Pancreas (tissue), 10 donors: ENCODE data around the gene KIAA1549. TPM values are rescaled to one million over a fixed set of nuclear protein-coding genes. Genes with fewer than 3 reads are reported as not detected.

ENCODE experiments used
- ATAC-seq, 4 donors: fragments of 200-7000 bp; cut with Tn5 transposase; one replicate each; pipeline versions ENCODE4 v1.8.0 to v1.9.1; 2020; ENCODE audit warnings: mild to moderate bottlenecking in 4 of 4, moderate library complexity in 4 of 4
- DNase-seq, 6 donors: peaks; one replicate each; pipeline ENCODE4 v3.0.0-alpha.2; 2020
- FAIRE-seq: peaks from 2 replicates; lab custom pipeline; 2012; peaks lifted over from hg19 to GRCh38; lab: Jason Lieb, UNC
- H3K27ac ChIP-seq, 4 donors: fragments of 200-600 bp; sonication (generic); 1 replicate in 3 of 4; 2 replicates in 1 of 4; pipeline versions ENCODE4 v1.5.0 to v1.8.0; 2020
- H3K27me3 ChIP-seq, 4 donors: fragments of 200-600 bp; one replicate each; pipeline ENCODE4 v1.8.0; 2021
- H3K36me3 ChIP-seq, 3 donors: fragments of 200-600 bp; sonication (generic) in 1 of 3; one replicate each; pipeline versions ENCODE4 v1.5.0 to v1.8.0; 2020 to 2021
- H3K4me1 ChIP-seq, 3 donors: fragments of 200-600 bp; one replicate each; pipeline ENCODE4 v1.8.0; 2021
- H3K4me3 ChIP-seq, 4 donors: fragments of 200-600 bp; sonication (generic) in 2 of 4; one replicate each; pipeline versions ENCODE4 v1.5.0 to v1.8.0; 2020 to 2021
- H3K9me3 ChIP-seq, 4 donors: fragments of 200-600 bp; one replicate each; pipeline ENCODE4 v1.8.0; 2021
- WGBS, 2 donors: extraction: QIAGEN DNeasy Blood & Tissue Kit; methylation state at CpG; one replicate each; pipeline ENCODE4 v1.1.7; 2013; 5-methylcytosine and 5-hydroxymethylcytosine counted together
- intact Hi-C, 3 donors: fragments of 100-400 bp; cut with DNase I; formaldehyde crosslinking; loops; one replicate each; pipeline versions ENCODE4 v1.11.1 to v1.14.2; 2022
- polyA plus RNA-seq, 2 donors: library from polyadenylated mRNA; stranded (reverse); fragments of 200-250 nt; gene quantifications; one replicate each; pipeline ENCODE4 v1.2.3, GENCODE V29; 2013
- total RNA-seq, 6 donors: library from RNA; stranded (reverse); fragmentation: NEBNext Ultra II Directional in 4 of 6; extraction: Animal tissue kit (Norgen Biotek cat#: 25700) in 4 of 6; gene quantifications; one replicate each; pipeline versions ENCODE4 v1.2.1 to v1.2.4, GENCODE V29; 2021 to 2023
- TF ChIP-seq, protein P1 (sequence below), 4 donors: fragments of 200-600 bp; sonication (generic) in 3 of 4; IDR thresholded peaks; one replicate each; pipeline versions ENCODE4 v1.5.0 to v1.8.0; 2021; ENCODE audit warnings: antibody characterized with exemption in 4 of 4
- donor health status: healthy with polysubstance abuse.
- donor health status: DM: no; HTN: no; CAD: no; lungs with moderate emphysema.
- donor health status: DM: no; HTN: no; CAD: no.
- donor health status: control.
- donor health status: control.
- donor health status: Bipolar disorder and iron deficiency.
- donor health status: DM: yes; HTN: yes; CAD: no.
- donor health status: DM: no; HTN: no; CAD: no.
- donor health status: DM: no; HTN: no; CAD: no.
- donor health status: DM: yes; HTN: yes; CAD: no.

The KIAA1549 gene
- total and polyA plus RNA-seq, 8 donors = 1.9 to 8.0 (median 7.0) TPM

DNA sequence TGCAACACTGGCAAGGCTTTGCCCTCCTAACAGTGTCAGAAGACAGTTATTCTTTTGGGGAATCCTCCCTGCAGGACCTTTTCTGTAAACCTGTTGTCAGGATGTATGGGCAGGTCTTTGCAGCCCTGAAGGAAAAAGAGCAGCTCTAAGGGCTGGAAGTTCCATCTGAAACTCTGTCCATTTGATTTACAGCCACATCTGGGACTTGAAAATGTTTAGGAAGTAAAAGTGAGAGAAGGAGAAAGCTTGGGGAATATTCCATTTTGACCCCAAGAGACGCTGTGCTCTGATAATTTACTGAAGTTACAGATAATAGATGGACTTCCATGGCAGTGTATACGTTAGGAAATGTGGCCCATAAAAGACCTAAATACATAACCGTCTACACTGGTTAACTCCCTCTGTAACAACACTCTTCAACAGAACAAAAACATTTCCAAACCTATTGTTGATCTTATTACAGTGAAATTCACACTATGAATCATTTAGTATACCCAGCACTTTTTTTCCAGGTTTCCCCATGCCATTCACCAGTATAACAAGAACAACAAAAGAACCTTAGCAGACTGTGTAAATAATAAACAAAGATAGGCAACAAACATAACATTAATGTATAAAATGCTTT, 89.1 kb downstream of the KIAA1549 start:
- Histone ChIP-seq H3K9me3 (no peaks in the 10 kb centered on the region), H3K27me3 (no peaks in the 10 kb centered on the region), H3K4me3 (no peak overlapping the region), H3K4me1 (no peaks in the 10 kb centered on the region), H3K27ac (no peak overlapping the region), H3K36me3 (peaks cover 0 to 5% (median 5%) of the 10 kb centered on the region in 3 donors)
- FAIRE-seq = no peak
- TF ChIP-seq, protein P1, sequence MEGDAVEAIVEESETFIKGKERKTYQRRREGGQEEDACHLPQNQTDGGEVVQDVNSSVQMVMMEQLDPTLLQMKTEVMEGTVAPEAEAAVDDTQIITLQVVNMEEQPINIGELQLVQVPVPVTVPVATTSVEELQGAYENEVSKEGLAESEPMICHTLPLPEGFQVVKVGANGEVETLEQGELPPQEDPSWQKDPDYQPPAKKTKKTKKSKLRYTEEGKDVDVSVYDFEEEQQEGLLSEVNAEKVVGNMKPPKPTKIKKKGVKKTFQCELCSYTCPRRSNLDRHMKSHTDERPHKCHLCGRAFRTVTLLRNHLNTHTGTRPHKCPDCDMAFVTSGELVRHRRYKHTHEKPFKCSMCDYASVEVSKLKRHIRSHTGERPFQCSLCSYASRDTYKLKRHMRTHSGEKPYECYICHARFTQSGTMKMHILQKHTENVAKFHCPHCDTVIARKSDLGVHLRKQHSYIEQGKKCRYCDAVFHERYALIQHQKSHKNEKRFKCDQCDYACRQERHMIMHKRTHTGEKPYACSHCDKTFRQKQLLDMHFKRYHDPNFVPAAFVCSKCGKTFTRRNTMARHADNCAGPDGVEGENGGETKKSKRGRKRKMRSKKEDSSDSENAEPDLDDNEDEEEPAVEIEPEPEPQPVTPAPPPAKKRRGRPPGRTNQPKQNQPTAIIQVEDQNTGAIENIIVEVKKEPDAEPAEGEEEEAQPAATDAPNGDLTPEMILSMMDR (IDR thresholded peaks at IDR 0.05) = no peak
- intact Hi-C loops = no loop called here
- ATAC-seq = no peak
- no peak for DNase-seq
- WGBS, 2 donors = 83 to 85% methylated on average over 3 of the region's 3 CpGs

DNA sequence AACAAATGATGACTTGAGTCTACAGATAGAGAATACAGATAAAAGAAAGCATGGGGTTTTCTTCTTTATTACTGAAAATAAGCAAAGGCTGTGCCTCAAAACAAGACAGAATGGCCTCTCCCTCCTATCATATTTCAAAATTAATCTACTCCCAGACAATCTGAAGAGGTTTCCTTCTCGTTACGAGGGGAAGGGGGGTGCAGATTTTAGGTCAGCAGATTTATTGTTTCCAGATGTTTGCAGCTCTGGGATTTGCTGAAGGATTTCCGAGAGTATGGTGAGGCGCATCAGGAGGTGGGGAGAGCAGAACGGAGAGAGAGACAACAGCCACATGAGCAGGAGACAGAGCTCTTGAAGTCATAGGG, 89.8 kb downstream of the KIAA1549 start:
- FAIRE-seq = no peak
- Histone ChIP-seq H3K36me3 (peaks cover 0 to 5% (median 5%) of the 10 kb centered on the region in 3 donors), H3K4me1 (no peaks in the 10 kb centered on the region), H3K27ac (no peak overlapping the region), H3K9me3 (no peaks in the 10 kb centered on the region), H3K27me3 (no peaks in the 10 kb centered on the region), H3K4me3 (no peak overlapping the region)
- no peak for ATAC-seq
- WGBS, 2 donors = 85 to 89% methylated on average over 5 of the region's 5 CpGs
- intact Hi-C loops = no loop called here
- no peak for DNase-seq
- TF ChIP-seq, protein P1 (IDR thresholded peaks at IDR 0.05) = no peak

DNA sequence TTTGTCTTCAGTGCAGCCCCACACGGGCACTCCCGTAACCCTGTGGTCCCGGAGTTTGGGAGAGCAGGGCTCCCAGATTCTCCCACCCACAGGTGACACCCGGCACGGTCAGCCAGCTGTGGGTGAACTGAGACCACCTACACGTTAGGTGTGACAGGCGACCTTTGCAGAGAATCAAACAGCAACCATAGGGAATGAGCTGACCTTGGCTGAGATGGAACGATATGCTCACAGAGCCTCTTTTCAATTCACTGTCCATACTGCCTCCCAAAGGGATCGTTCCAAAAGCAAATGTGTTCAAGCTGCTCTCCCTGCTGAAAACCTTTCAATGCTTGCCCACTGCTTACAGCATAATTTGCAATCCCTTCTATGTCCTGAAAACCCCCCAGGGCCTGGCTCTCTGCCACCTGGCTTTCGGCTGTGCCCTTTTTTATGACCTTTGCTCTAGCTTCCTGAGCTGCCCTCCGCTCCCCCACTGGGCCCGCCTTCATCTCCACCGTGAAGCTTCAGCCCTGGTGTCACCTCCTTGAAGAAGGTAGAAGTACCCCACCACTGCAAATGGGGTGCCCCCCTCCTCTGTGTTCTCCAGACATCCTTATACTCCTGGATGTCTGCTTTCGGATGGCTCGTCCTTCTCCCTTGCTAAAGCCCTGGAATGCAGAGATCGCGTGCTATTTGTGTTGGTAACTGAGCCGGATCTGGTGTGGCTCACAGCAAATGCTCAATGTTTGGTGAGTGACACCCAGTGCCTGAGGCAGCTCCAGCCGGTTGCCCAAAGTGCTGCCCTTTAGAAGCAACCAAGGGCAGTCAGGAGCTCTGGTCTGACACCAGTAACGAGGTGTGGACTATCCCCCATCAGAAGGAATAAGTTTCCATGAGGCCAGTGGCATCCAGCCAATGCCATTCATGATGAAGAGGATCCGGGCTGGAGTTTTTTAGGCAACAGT, 90.4 kb downstream of the KIAA1549 start:
- no peak overlapping the region for H3K27ac ChIP-seq
- peak in 3 of 6 donors; percentile 17 to 71 (median 42) for DNase-seq
- WGBS, 2 donors = 66 to 71% methylated on average over 21 of the region's 21 CpGs

DNA sequence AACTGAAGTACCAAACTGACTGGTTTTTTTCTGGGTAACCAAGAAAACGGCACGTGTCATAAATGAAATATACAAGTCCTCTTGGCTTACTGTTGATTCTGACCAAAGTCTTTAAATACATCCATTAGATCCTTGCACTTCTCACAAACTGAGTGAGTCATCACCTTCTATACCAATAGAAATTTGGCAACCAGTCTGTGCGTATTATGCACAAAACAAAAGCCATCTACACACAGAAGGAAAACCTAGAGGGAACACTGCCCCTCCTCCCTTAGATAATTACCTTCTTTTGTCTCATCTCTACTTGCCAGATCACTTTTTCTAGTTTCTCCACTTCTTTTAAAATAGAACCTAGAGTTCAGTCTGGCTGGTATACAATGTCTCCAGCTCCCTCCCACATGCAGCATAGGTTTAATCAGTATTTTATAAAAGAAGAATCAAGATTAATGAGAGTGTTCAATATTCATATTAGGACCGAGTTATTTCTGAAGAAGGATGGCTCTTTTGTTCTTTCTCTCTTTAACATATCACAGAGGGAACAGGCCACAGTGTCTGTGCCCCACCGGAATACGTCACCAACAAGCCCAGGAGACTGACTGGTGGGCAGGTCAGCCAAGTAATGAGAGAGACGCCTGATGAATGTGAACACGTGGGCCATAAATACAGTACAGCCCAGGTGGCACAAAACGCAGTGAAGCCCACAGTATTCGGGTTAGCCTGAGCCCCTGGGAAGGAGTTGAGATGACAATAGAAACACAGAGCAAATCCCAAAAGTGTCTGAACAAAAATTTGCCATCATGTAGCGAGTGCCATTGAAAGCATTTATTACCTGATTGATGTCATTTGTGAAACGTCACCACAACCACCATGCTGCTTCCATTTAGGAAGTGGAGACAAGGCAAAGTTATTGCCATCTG, 91.3 kb downstream of the KIAA1549 start:
- 86 to 90% methylated on average over 12 of the region's 12 CpGs for WGBS, 2 donors
- no peaks in the 10 kb centered on the region for H3K9me3 ChIP-seq
- no peaks in the 10 kb centered on the region for H3K27me3 ChIP-seq
- TF ChIP-seq, protein P1 (IDR thresholded peaks at IDR 0.05) = no peak
- no peak overlapping the region for H3K27ac ChIP-seq
- no peak overlapping the region for H3K4me3 ChIP-seq
- intact Hi-C loops = loop anchor here in 2 of 3 donors (10.0 kb wide), 2 partner anchors 95 to 185 kb away; partner anchors contain the start of gene KIAA1549 (in 2 of the 2)
- peaks cover 0 to 5% (median 0%) of the 10 kb centered on the region in 3 donors for H3K36me3 ChIP-seq
- no peak for DNase-seq
- no peak for ATAC-seq
- no peak for FAIRE-seq
- H3K4me1 ChIP-seq = no peaks in the 10 kb centered on the region

More for the DNA sequence above, 90.4 kb downstream of the KIAA1549 start:
- FAIRE-seq = no peak
- Histone ChIP-seq H3K27me3 (no peaks in the 10 kb centered on the region), H3K9me3 (no peaks in the 10 kb centered on the region), H3K4me1 (no peaks in the 10 kb centered on the region), H3K36me3 (peaks cover 0 to 5% (median 5%) of the 10 kb centered on the region in 3 donors), H3K4me3 (no peak overlapping the region)
- TF ChIP-seq, protein P1 (IDR thresholded peaks at IDR 0.05) = no peak
- peak; percentile 8 to 60 (median 42) for ATAC-seq
- intact Hi-C loops = no loop called here
